Choroid plexus epithelial cell (primary cell): ENCODE measurements around the gene LAMTOR3.

Experiments used
- DNase-seq: peaks from one replicate; pipeline ENCODE4 v3.0.0-alpha.2; 2010; ENCODE audit warnings: low read depth
- H3K4me3 ChIP-seq: 2 replicates; pipeline ENCODE4 v1.5.1; 2011; ENCODE audit warnings: low read depth, mild to moderate bottlenecking, control low read depth, low read length, moderate library complexity
- CTCF ChIP-seq: conservative IDR thresholded peaks from 2 replicates; pipeline ENCODE4 v1.5.1; 2011; ENCODE audit warnings: low read depth, mild to moderate bottlenecking, control low read depth, inconsistent platforms, low read length, moderate library complexity

LAMTOR3 gene

GRCh38 chr4:99856166-99856565 lies 38.1 kb downstream of the LAMTOR3 start:
- TF ChIP-seq CTCF: no peak
- DNase-seq: peak; percentile 56
- H3K4me3 ChIP-seq: no peak overlapping the region

- no peak for TF ChIP-seq CTCF
- DNase-seq: no peak
- H3K4me3 ChIP-seq: no peak overlapping the region
Measured at GRCh38 chr4:99855678-99856077, 38.5 kb downstream of the LAMTOR3 start.

GRCh38 chr4:99853999-99854398 lies 40.2 kb downstream of the LAMTOR3 start:
- DNase-seq: no peak
- no peak overlapping the region for H3K4me3 ChIP-seq
- no peak for TF ChIP-seq CTCF

- H3K4me3 ChIP-seq: no peak overlapping the region
- no peak for TF ChIP-seq CTCF
- DNase-seq: no peak
Measured at GRCh38 chr4:99853190-99853589, 41.0 kb downstream of the LAMTOR3 start.

GRCh38 chr4:99852199-99852749 lies 42.0 kb downstream of the LAMTOR3 start:
- DNase-seq: no peak
- no peak for TF ChIP-seq CTCF
- no peak overlapping the region for H3K4me3 ChIP-seq

GRCh38 chr4:99848591-99849001 lies 45.6 kb downstream of the LAMTOR3 start:
- H3K4me3 ChIP-seq: no peak overlapping the region

More at GRCh38 chr4:99848591-99849001, 45.6 kb downstream of the LAMTOR3 start:
- TF ChIP-seq CTCF: no peak
- no peak for DNase-seq
